K562 (cell line): ENCODE data around the gene NVL. TPM values are rescaled to one million over a fixed set of nuclear protein-coding genes. Genes with fewer than 3 reads are reported as not detected.

ENCODE experiments used
- ATAC-seq: fragments of 200-7000 bp; cut with Tn5 transposase; 3 replicates; pipeline ENCODE4 v1.9.1; 2020; ENCODE audit warnings: moderate library complexity
- BruUV-seq: library from RNA; stranded (reverse); fragments of 400-500 nt; replicated peaks from 2 replicates; lab custom pipeline; 2021; lab: Mats Ljungman, UMichigan
- CTCF ChIA-PET: fragments of 300-600 bp; formaldehyde crosslinking; extraction: SDS; loops from one replicate; lab custom pipeline; 2021; ENCODE audit warnings: low intra/inter-chr PET ratio; lab: Yijun Ruan, JAX
- POLR2A ChIA-PET: fragments of 300-600, 350-650 bp; sonication (Branson Sonifier 250); formaldehyde crosslinking; extraction: SDS; loops from one replicate; lab custom pipeline; 2021; ENCODE audit warnings: antibody characterized with exemption, inconsistent platforms; lab: Yijun Ruan, JAX
- DNase-seq, 4 experiments: peaks; one replicate each; pipeline versions ENCODE4 v3.0.0 to v3.0.0-alpha.2; 2011 to 2018; ENCODE audit warnings: low spot score in 3 of 4, mixed read lengths in 3 of 4; ENCODE audit errors: extremely low read depth in 1 of 4
- FAIRE-seq: peaks from 2 replicates; lab custom pipeline; 2011; peaks lifted over from hg19 to GRCh38; lab: Jason Lieb, UNC
- H2AFZ ChIP-seq: 2 replicates; pipeline ENCODE4 v1.6.0; 2011; ENCODE audit warnings: low read depth, low read length, control low read depth, inconsistent platforms
- H3K27ac ChIP-seq: fragments of 200-600 bp; 3 replicates; pipeline ENCODE4 v1.8.0; 2011; ENCODE audit warnings: low read depth, mild to moderate bottlenecking, control low read depth, inconsistent platforms, low read length, moderate library complexity, mixed read lengths; ENCODE audit errors: extremely low read depth
- H3K27me3 ChIP-seq, 2 experiments: fragments of 300-600 bp in 1 of 2; 2 replicates in 1 of 2; 3 replicates in 1 of 2; pipeline versions ENCODE4 v1.6.0 to v1.8.0; 2011; ENCODE audit warnings: inconsistent platforms in 2 of 2, low read length in 2 of 2, mild to moderate bottlenecking in 1 of 2, mixed read lengths in 1 of 2, moderate library complexity in 1 of 2; ENCODE audit not compliant: control insufficient read depth in 2 of 2, insufficient read depth in 2 of 2
- H3K36me3 ChIP-seq: fragments of 300-600 bp; 3 replicates; pipeline ENCODE4 v1.8.0; 2011; ENCODE audit warnings: mild to moderate bottlenecking, low read length, inconsistent platforms; ENCODE audit not compliant: control insufficient read depth, insufficient read depth
- H3K4me1 ChIP-seq, 2 experiments: fragments of 200-600 bp in 1 of 2; replicated peaks in 1 of 2; 2 replicates in 1 of 2; 3 replicates in 1 of 2; pipeline versions ENCODE4 v1.5.1 to v1.8.0; 2011; ENCODE audit warnings: inconsistent platforms in 2 of 2, low read length in 2 of 2, mild to moderate bottlenecking in 1 of 2, mixed read lengths in 1 of 2, moderate library complexity in 1 of 2; ENCODE audit not compliant: control insufficient read depth in 2 of 2, insufficient read depth in 2 of 2
- H3K4me2 ChIP-seq: 2 replicates; pipeline ENCODE4 v1.6.1; 2011; ENCODE audit warnings: low read length, control low read depth, inconsistent platforms, mixed read lengths; ENCODE audit not compliant: insufficient read depth
- H3K4me3 ChIP-seq: fragments of 200-600 bp; sonication (generic), shearing (Covaris generic); 2 replicates; pipeline ENCODE4 v1.5.1; 2016; ENCODE audit warnings: control low read depth, inconsistent platforms
- H3K79me2 ChIP-seq: fragments of 200-600 bp; 3 replicates; pipeline ENCODE4 v1.8.0; 2011; ENCODE audit warnings: low read length, inconsistent platforms; ENCODE audit not compliant: control insufficient read depth, insufficient read depth
- H3K9ac ChIP-seq, 2 experiments: 2 replicates each; pipeline versions ENCODE4 v1.6.0 to v1.6.1; 2011; ENCODE audit warnings: low read depth in 2 of 2, low read length in 2 of 2, control low read depth in 1 of 2, inconsistent platforms in 1 of 2, mild to moderate bottlenecking in 1 of 2, mixed read lengths in 1 of 2; ENCODE audit not compliant: insufficient read depth in 1 of 2
- H3K9me1 ChIP-seq: one replicate; pipeline ENCODE4 v1.6.0; 2011; ENCODE audit warnings: inconsistent platforms, mild to moderate bottlenecking, low read length, moderate library complexity; ENCODE audit not compliant: control insufficient read depth, insufficient read depth
- H3K9me3 ChIP-seq: replicated peaks from 2 replicates; pipeline ENCODE4 v1.5.1; 2011; ENCODE audit warnings: low read depth, low read length, inconsistent platforms; ENCODE audit not compliant: control insufficient read depth, insufficient read depth
- H4K20me1 ChIP-seq: replicated peaks from 2 replicates; pipeline ENCODE4 v1.6.1; 2011; ENCODE audit warnings: low read length, inconsistent platforms, mixed read lengths; ENCODE audit not compliant: control insufficient read depth, insufficient read depth
- ARNT ChIP-seq, 2 experiments: fragments of 450-650 bp; IDR thresholded peaks; 2 replicates each; pipeline ENCODE4 v1.6.1; 2016; ENCODE audit warnings: mild to moderate bottlenecking in 1 of 2
- CEBPB ChIP-seq: fragments of 450-650 bp; IDR thresholded peaks from 2 replicates; pipeline ENCODE4 v1.6.1; 2016; ENCODE audit warnings: missing genetic modification characterization, missing compliant biosample characterization
- CEBPG ChIP-seq, 3 experiments: fragments of 200-800 bp in 1 of 3; sonication (Bioruptor generic) in 1 of 3; sonication (generic) in 1 of 3; formaldehyde crosslinking in 1 of 3; IDR thresholded peaks in 2 of 3; conservative IDR thresholded peaks in 1 of 3; 2 replicates each; pipeline versions ENCODE4 v1.6.1 to v1.8.0; 2016 to 2022; ENCODE audit warnings: missing compliant biosample characterization in 2 of 3, missing genetic modification characterization in 2 of 3, mild to moderate bottlenecking in 1 of 3, missing genetic modification reagents in 1 of 3
- MLLT1 ChIP-seq, 2 experiments: fragments of 450-650 bp; IDR thresholded peaks; 2 replicates each; pipeline ENCODE4 v1.6.1; 2016
- SIN3A ChIP-seq, 2 experiments: fragments of 150-350 bp in 1 of 2; IDR thresholded peaks; 2 replicates each; pipeline ENCODE4 v1.6.1; 2011 to 2016; ENCODE audit warnings: borderline replicate concordance in 2 of 2, low read depth in 2 of 2, low read length in 2 of 2, mild to moderate bottlenecking in 2 of 2, moderate library complexity in 2 of 2; ENCODE audit not compliant: control insufficient read depth in 1 of 2
- SMARCE1 ChIP-seq: fragments of 450-650 bp; IDR thresholded peaks from 2 replicates; pipeline ENCODE4 v1.7.1; 2016; ENCODE audit warnings: mild to moderate bottlenecking
- YY1 ChIP-seq, 3 experiments: IDR thresholded peaks; 2 replicates each; pipeline ENCODE4 v1.6.1; 2011; ENCODE audit warnings: low read length in 2 of 3, mild to moderate bottlenecking in 2 of 3, moderate library complexity in 2 of 3, borderline replicate concordance in 1 of 3, control low read depth in 1 of 3, low read depth in 1 of 3; ENCODE audit not compliant: insufficient read depth in 3 of 3, insufficient replicate concordance in 2 of 3, control insufficient read depth in 1 of 3, insufficient read length in 1 of 3; ENCODE audit errors: extremely low read depth in 1 of 3
- ZBTB40 ChIP-seq, 2 experiments: fragments of 450-650 bp in 1 of 2; sonication (generic) in 1 of 2; formaldehyde crosslinking in 1 of 2; IDR thresholded peaks; 2 replicates each; pipeline versions ENCODE4 v1.7.1 to v1.9.0; 2016 to 2022; ENCODE audit warnings: inconsistent platforms in 1 of 2, mild to moderate bottlenecking in 1 of 2, missing genetic modification reagents in 1 of 2
- WGBS: fragments of 100-300 bp; shearing (Covaris generic); methylation state at CpG from one replicate; pipeline ENCODE4 v1.1.6; 2016; ENCODE audit warnings: low coverage, mixed read lengths; ENCODE audit not compliant: insufficient coverage; ENCODE audit errors: missing lambda C conversion rate; 5-methylcytosine and 5-hydroxymethylcytosine counted together
- in situ Hi-C: fragments of 300-500 bp; cut with MboI; formaldehyde crosslinking; loops from 4 replicates; pipeline ENCODE4 v1.15.0; 2018; ENCODE audit warnings: inconsistent platforms, mixed read lengths
- intact Hi-C: fragments of 100-400 bp; cut with micrococcal nuclease; formaldehyde crosslinking; loops from 2 replicates; pipeline ENCODE4 v1.14.2; 2022
- polyA plus RNA-seq, 8 experiments: library from polyadenylated mRNA; depleted of rRNA in 4 of 8; stranded (reverse) in 5 of 8; unstranded in 3 of 8; fragments of >200 nt; fragmentation: Nextera tagmentation in 2 of 8; fragmentation: Illumina TruSeq in 1 of 8; extraction: Ambion mirVana in 2 of 8; extraction: Trizol in 1 of 8; gene quantifications; 2 replicates each; pipeline versions ENCODE4 v1.2.1 to v1.2.3, GENCODE V29; 2011 to 2014; ENCODE audit warnings: inconsistent platforms in 1 of 8, missing spikeins in 1 of 8
- total RNA-seq, 7 experiments: library from RNA; depleted of rRNA in 6 of 7; stranded (reverse); fragments of >200 nt in 6 of 7; fragmentation: Illumina TruSeq in 2 of 7; extraction: Trizol in 2 of 7; gene quantifications; 2 replicates each; pipeline versions ENCODE4 v1.2.1 to v1.2.3, GENCODE V29; 2011 to 2021; ENCODE audit warnings: low replicate concordance in 1 of 7

Gene NVL
- total and polyA plus RNA-seq, 9 of the 15 experiments (the other 6 are each of a cell fraction or from before 2014, with no cell fraction given), result 32.5 to 86.6 (median 62.9) TPM

- FAIRE-seq (peak; percentile 80), DNase-seq (peak in 3 of 4 experiments; percentile 31 to 38 (median 32)), ATAC-seq (peak; percentile 20)
- H4K20me1 ChIP-seq, result no peaks in the 10 kb centered on the region
- H3K4me2 ChIP-seq, result peak overlapping the region; percentile 89
- ChIA-PET POLR2A (interaction anchor here (0.7 to 1.4 kb wide), 8 partner anchors 18 to 240 kb away, joined by 3 to 6 read pairs (median 4); partner anchors contain the start of gene NVL), CTCF (no interaction called here)
- H3K79me2 ChIP-seq, result peaks cover 39% of the 10 kb centered on the region
- H3K27me3 ChIP-seq, result no peaks in the 10 kb centered on the region
- H3K36me3 ChIP-seq, result no peaks in the 10 kb centered on the region
- H3K4me1 ChIP-seq, result peaks cover 12 to 16% of the 10 kb centered on the region in 2 experiments
- WGBS, result 2% methylated on average over 9 of the region's 9 CpGs
- peak overlapping the region; percentile 97 for H2AFZ ChIP-seq
- H3K27ac ChIP-seq, result peak overlapping the region; percentile 46
- no TSS peak for BruUV-seq
- intact Hi-C loops, result loop anchor here (1.0 to 2.0 kb wide), 3 partner anchors 23 to 145 kb away; no protein-coding TSS in a partner anchor
- H3K9ac ChIP-seq, result peak overlapping the region; percentile 74 to 93
- H3K4me3 ChIP-seq, result peak overlapping the region; percentile 79
- H3K9me3 ChIP-seq, result no peaks in the 10 kb centered on the region
- H3K9me1 ChIP-seq, result no peaks in the 10 kb centered on the region
- in situ Hi-C loops, result no loop called here
- TF ChIP-seq CEBPG (CRISPR knock-in tag; IDR thresholded peaks at IDR 0.05) (peak; percentile 55; the same call in 1 of the 2 replicates), CEBPG (tag; conservative IDR thresholded peaks at IDR 0.05 in 1 of 2, IDR thresholded peaks at IDR 0.05 in 1 of 2) (peak; percentile 75 to 96), ARNT (IDR thresholded peaks at IDR 0.05) (0 out of 4 replicates have a peak, but pooled peaks of 1 of the 2 experiments have one; percentile 62), YY1 (IDR thresholded peaks at IDR 0.05; ENCODE audit: borderline replicate concordance in 1 of 3, control insufficient read depth in 1 of 3, extremely low read depth in 1 of 3, insufficient read depth in 3 of 3, insufficient read length in 1 of 3, insufficient replicate concordance in 2 of 3, low read depth in 1 of 3, low read length in 2 of 3) (peak in 1 of 3 experiments; percentile 30), MLLT1 (IDR thresholded peaks at IDR 0.05) (0 out of 4 replicates have a peak, but pooled peaks of 1 of the 2 experiments have one; percentile 31), ZBTB40 (IDR thresholded peaks at IDR 0.05) (0 out of 2 replicates have a peak, but pooled peaks have one; percentile 46), ZBTB40 (CRISPR knock-in tag; IDR thresholded peaks at IDR 0.05) (no peak), CEBPB (peak; percentile 93), SMARCE1 (peak; percentile 48; the same call in 1 of the 2 replicates), SIN3A (IDR thresholded peaks at IDR 0.05; ENCODE audit: borderline replicate concordance in 2 of 2, control insufficient read depth in 1 of 2, low read depth in 2 of 2, low read length in 2 of 2) (peak in 1 of 2 experiments; percentile 1; a peak in 1 of 4 replicates)
These were observed 27.7 kb upstream of the NVL start for GRCh38 chr1:224357626-224358124.
